HUES6 (cell line): ENCODE measurements around the gene SDHB.

Experiments
- H3K27ac ChIP-seq: 2 replicates; pipeline ENCODE4 v1.7.0; 2013; ENCODE audit warnings: low read depth, mild to moderate bottlenecking, low read length, inconsistent platforms
- H3K27me3 ChIP-seq: 2 replicates; pipeline ENCODE4 v1.6.1; 2013; ENCODE audit warnings: low read length; ENCODE audit not compliant: control insufficient read depth, insufficient read depth
- H3K36me3 ChIP-seq: 2 replicates; pipeline ENCODE4 v1.6.1; 2013; ENCODE audit warnings: low read length; ENCODE audit not compliant: control insufficient read depth, insufficient read depth
- H3K4me1 ChIP-seq: 2 replicates; pipeline ENCODE4 v1.6.1; 2013; ENCODE audit warnings: low read length; ENCODE audit not compliant: control insufficient read depth, insufficient read depth
- H3K4me3 ChIP-seq: 2 replicates; pipeline ENCODE4 v1.5.1; 2013; ENCODE audit warnings: low read depth, low read length
- H3K9ac ChIP-seq: one replicate; pipeline ENCODE4 v1.6.1; 2013; ENCODE audit warnings: mild to moderate bottlenecking, low read length
- H3K9me3 ChIP-seq: 2 replicates; pipeline ENCODE4 v1.6.1; 2013; ENCODE audit warnings: low read depth, low read length; ENCODE audit not compliant: control insufficient read depth, insufficient read depth

Gene SDHB

GRCh38 chr1:17045634-17046333 lies 8.0 kb downstream of the SDHB start:
- H3K27me3 ChIP-seq = no peaks in the 10 kb centered on the region
- H3K27ac ChIP-seq = no peak overlapping the region
- no peak overlapping the region for H3K9ac ChIP-seq
- H3K4me3 ChIP-seq = no peak overlapping the region
- no peaks in the 10 kb centered on the region for H3K9me3 ChIP-seq
- peaks cover 50% of the 10 kb centered on the region for H3K36me3 ChIP-seq
- peaks cover 3% of the 10 kb centered on the region; the same call in 1 of the 2 replicates for H3K4me1 ChIP-seq

GRCh38 chr1:17045150-17045549 lies 8.7 kb downstream of the SDHB start:
- Histone ChIP-seq H3K27ac (no peak overlapping the region), H3K4me3 (no peak overlapping the region), H3K36me3 (peaks cover 50% of the 10 kb centered on the region), H3K9ac (no peak overlapping the region), H3K9me3 (no peaks in the 10 kb centered on the region), H3K27me3 (no peaks in the 10 kb centered on the region), H3K4me1 (peaks cover 3% of the 10 kb centered on the region; the same call in 1 of the 2 replicates)

GRCh38 chr1:17043676-17044075 lies 10.2 kb downstream of the SDHB start:
- H3K4me1 ChIP-seq = peaks cover 3% of the 10 kb centered on the region; the same call in 1 of the 2 replicates
- H3K9me3 ChIP-seq = no peaks in the 10 kb centered on the region
- no peaks in the 10 kb centered on the region for H3K27me3 ChIP-seq
- H3K4me3 ChIP-seq = no peak overlapping the region
- H3K36me3 ChIP-seq = peaks cover 55% of the 10 kb centered on the region
- H3K27ac ChIP-seq = no peak overlapping the region
- no peak overlapping the region for H3K9ac ChIP-seq

- Histone ChIP-seq H3K27ac (no peak overlapping the region), H3K27me3 (no peaks in the 10 kb centered on the region), H3K9me3 (no peaks in the 10 kb centered on the region), H3K9ac (no peak overlapping the region), H3K36me3 (peaks cover 63% of the 10 kb centered on the region), H3K4me1 (no peaks in the 10 kb centered on the region), H3K4me3 (no peak overlapping the region)
These were observed 13.7 kb downstream of the SDHB start for GRCh38 chr1:17040135-17040534.

GRCh38 chr1:17039522-17039921 lies 14.3 kb downstream of the SDHB start:
- Histone ChIP-seq H3K4me3 (no peak overlapping the region), H3K9ac (no peak overlapping the region), H3K27ac (no peak overlapping the region), H3K36me3 (peaks cover 56% of the 10 kb centered on the region), H3K4me1 (no peaks in the 10 kb centered on the region), H3K27me3 (no peaks in the 10 kb centered on the region), H3K9me3 (no peaks in the 10 kb centered on the region)

- no peaks in the 10 kb centered on the region for H3K4me1 ChIP-seq
- no peak overlapping the region for H3K4me3 ChIP-seq
- no peak overlapping the region for H3K27ac ChIP-seq
- no peaks in the 10 kb centered on the region for H3K27me3 ChIP-seq
- peaks cover 56% of the 10 kb centered on the region for H3K36me3 ChIP-seq
- H3K9me3 ChIP-seq = no peaks in the 10 kb centered on the region
- H3K9ac ChIP-seq = no peak overlapping the region
These were observed 20.4 kb downstream of the SDHB start for GRCh38 chr1:17033481-17033880.

- H3K4me1 ChIP-seq = no peaks in the 10 kb centered on the region
- peaks cover 59% of the 10 kb centered on the region for H3K36me3 ChIP-seq
- no peaks in the 10 kb centered on the region for H3K9me3 ChIP-seq
- H3K9ac ChIP-seq = no peak overlapping the region
- H3K4me3 ChIP-seq = no peak overlapping the region
- no peak overlapping the region for H3K27ac ChIP-seq
- H3K27me3 ChIP-seq = no peaks in the 10 kb centered on the region
These were observed 21.1 kb downstream of the SDHB start for GRCh38 chr1:17032741-17033140.

GRCh38 chr1:17031436-17031835 lies 22.4 kb downstream of the SDHB start:
- Histone ChIP-seq H3K4me3 (no peak overlapping the region), H3K27me3 (no peaks in the 10 kb centered on the region), H3K4me1 (no peaks in the 10 kb centered on the region), H3K9ac (no peak overlapping the region), H3K9me3 (no peaks in the 10 kb centered on the region), H3K36me3 (peaks cover 68% of the 10 kb centered on the region), H3K27ac (no peak overlapping the region)

GRCh38 chr1:17030206-17030605 lies 23.6 kb downstream of the SDHB start:
- no peaks in the 10 kb centered on the region for H3K4me1 ChIP-seq
- no peaks in the 10 kb centered on the region for H3K27me3 ChIP-seq
- H3K9ac ChIP-seq = no peak overlapping the region
- no peak overlapping the region for H3K27ac ChIP-seq
- peaks cover 80% of the 10 kb centered on the region for H3K36me3 ChIP-seq
- no peak overlapping the region for H3K4me3 ChIP-seq
- no peaks in the 10 kb centered on the region for H3K9me3 ChIP-seq

- no peak overlapping the region for H3K9ac ChIP-seq
These were observed 25.1 kb downstream of the SDHB start for GRCh38 chr1:17028662-17029188.

GRCh38 chr1:17027900-17028299 lies 25.9 kb downstream of the SDHB start:
- H3K36me3 ChIP-seq = peaks cover 93% of the 10 kb centered on the region

More at GRCh38 chr1:17028662-17029188, 25.1 kb downstream of the SDHB start:
- H3K36me3 ChIP-seq = peaks cover 91% of the 10 kb centered on the region
- no peak overlapping the region for H3K27ac ChIP-seq
- no peak overlapping the region for H3K4me3 ChIP-seq
- H3K4me1 ChIP-seq = no peaks in the 10 kb centered on the region
- H3K9me3 ChIP-seq = no peaks in the 10 kb centered on the region
- H3K27me3 ChIP-seq = no peaks in the 10 kb centered on the region

More at GRCh38 chr1:17027900-17028299, 25.9 kb downstream of the SDHB start:
- no peak overlapping the region for H3K9ac ChIP-seq
- H3K4me1 ChIP-seq = no peaks in the 10 kb centered on the region
- no peaks in the 10 kb centered on the region for H3K27me3 ChIP-seq
- H3K9me3 ChIP-seq = no peaks in the 10 kb centered on the region
- H3K27ac ChIP-seq = no peak overlapping the region
- no peak overlapping the region for H3K4me3 ChIP-seq
